PC-3 (cell line): ENCODE results near the gene PPP1R9B.

Source experiments
- CTCF ChIP-seq: fragments of 300-600 bp; sonication (generic); conservative IDR thresholded peaks from 2 replicates; pipeline ENCODE4 v1.5.1; 2017; ENCODE audit warnings: antibody characterized with exemption, low read depth, mild to moderate bottlenecking, low read length
- EZH2 ChIP-seq: fragments of 300-600 bp; sonication (generic); IDR thresholded peaks from one replicate; pipeline ENCODE4 v1.6.1; 2017; ENCODE audit warnings: antibody characterized with exemption, mild to moderate bottlenecking, low read length; ENCODE audit not compliant: unreplicated experiment
- EZH2phosphoT487 ChIP-seq: fragments of 300-600 bp; sonication (generic); IDR thresholded peaks from 2 replicates; pipeline ENCODE4 v1.6.1; 2018; ENCODE audit warnings: mild to moderate bottlenecking, antibody characterized with exemption, low read length, borderline replicate concordance

DNA sequence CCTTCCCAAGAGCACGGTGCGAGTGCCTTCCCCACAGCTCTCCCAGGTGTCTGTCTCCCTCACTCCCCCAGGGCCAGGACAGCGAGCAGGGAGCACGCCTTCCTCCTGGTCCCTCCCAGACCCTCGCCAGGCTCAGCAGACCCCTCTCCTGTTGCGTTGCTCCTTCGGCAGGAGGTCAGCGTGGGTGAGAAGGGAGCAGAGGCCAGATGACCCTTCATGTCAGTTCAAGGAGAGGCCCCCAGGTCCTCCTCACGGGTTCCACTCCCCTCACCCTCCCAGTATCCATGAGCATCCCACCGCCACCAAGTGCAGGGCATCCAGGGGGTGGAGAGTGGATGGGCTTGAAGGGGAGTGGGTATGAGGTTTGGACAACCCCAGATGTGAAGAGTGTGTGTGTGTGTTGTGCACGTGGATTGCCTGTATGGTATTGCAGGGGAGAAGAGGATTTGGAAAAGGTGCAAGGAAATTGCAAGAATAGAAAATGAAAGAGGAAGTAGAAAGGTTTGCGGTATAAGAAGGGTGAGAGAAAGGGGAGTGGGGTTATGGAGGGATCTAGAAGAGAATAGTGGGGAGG lies 33.0 kb upstream of the PPP1R9B start:
- no peak for TF ChIP-seq CTCF
- no peak for TF ChIP-seq EZH2
- no peak for TF ChIP-seq EZH2phosphoT487
